ENCODE results near the gene TCP10L. TPM values are rescaled to one million over a fixed set of nuclear protein-coding genes. Genes with fewer than 3 reads are reported as not detected.

TCP10L gene
- total and polyA plus RNA-seq, 2 of the 13 experiments (the other 11 are each of a cell fraction or from before 2014, with no cell fraction given): 0.90 to 2.4 TPM

GRCh38 chr21:32612075-32612998 is 27.0 kb upstream of the TCP10L start, which contains the start of gene CFAP298 (continued):
- no peak for TF ChIP-seq ATF6 (CRISPR knock-in tag; conservative IDR thresholded peaks at IDR 0.05)
- peak; percentile 97 for TF ChIP-seq RFX1 (IDR thresholded peaks at IDR 0.05)
- peak; percentile 32; the same call in 1 of the 2 replicates for TF ChIP-seq TARDBP (CRISPR knock-in tag; IDR thresholded peaks at IDR 0.05)
- TF ChIP-seq BATF2 (CRISPR knock-in tag; IDR thresholded peaks at IDR 0.05): peak; percentile 91
- peak; percentile 38; the same call in 1 of the 2 replicates for TF ChIP-seq SKIL (CRISPR knock-in tag; IDR thresholded peaks at IDR 0.05; ENCODE audit: borderline replicate concordance)
- 0 out of 2 replicates have a peak, but pooled peaks have one; percentile 33 for TF ChIP-seq ZKSCAN1 (IDR thresholded peaks at IDR 0.05; ENCODE audit: low read length)
- peak; percentile 19; the same call in 1 of the 2 replicates for TF ChIP-seq NR2F2 (IDR thresholded peaks at IDR 0.05; ENCODE audit: borderline replicate concordance, low read depth)
- TF ChIP-seq ZNF713 (CRISPR knock-in tag; IDR thresholded peaks at IDR 0.05): no peak
- no peak for TF ChIP-seq CBFB (CRISPR knock-in tag; IDR thresholded peaks at IDR 0.05)
- TF ChIP-seq TRIM24 (CRISPR knock-in tag; IDR thresholded peaks at IDR 0.05): no peak
- no peak for TF ChIP-seq KLF11 (CRISPR knock-in tag; IDR thresholded peaks at IDR 0.05)
- TF ChIP-seq HMG20B (CRISPR knock-in tag; conservative IDR thresholded peaks at IDR 0.05): peak; percentile 50; the same call in 1 of the 2 replicates
- TF ChIP-seq ZBTB14 (CRISPR knock-in tag; IDR thresholded peaks at IDR 0.05): no peak
- no peak for TF ChIP-seq ZNF180 (CRISPR knock-in tag; IDR thresholded peaks at IDR 0.05; ENCODE audit: borderline replicate concordance, low read depth)
- peak; percentile 70; the same call in 1 of the 2 replicates for TF ChIP-seq NR2C2 (CRISPR knock-in tag; IDR thresholded peaks at IDR 0.05; ENCODE audit: borderline replicate concordance)
- no peak for TF ChIP-seq NR3C1 (CRISPR knock-in tag; IDR thresholded peaks at IDR 0.05)
- peak; percentile 19; the same call in 1 of the 2 replicates for TF ChIP-seq ZBTB4 (CRISPR knock-in tag; IDR thresholded peaks at IDR 0.05; ENCODE audit: borderline replicate concordance)
- TF ChIP-seq NFE2L2 (IDR thresholded peaks at IDR 0.05; ENCODE audit: low read length): no peak
- TF ChIP-seq ZSCAN12 (CRISPR knock-in tag; IDR thresholded peaks at IDR 0.05): no peak
- peak; percentile 59; the same call in 1 of the 2 replicates for TF ChIP-seq ZNF343 (CRISPR knock-in tag; IDR thresholded peaks at IDR 0.05)

All from HepG2 (cell line).